22Rv1 (cell line): ENCODE measurements around the gene ROBO4.

ENCODE experiments used
- H3K27ac ChIP-seq: fragments of 450-650 bp; 2 replicates; pipeline ENCODE4 v1.5.1; 2017
- ZFX ChIP-seq: fragments of 450-650 bp; IDR thresholded peaks from 2 replicates; pipeline ENCODE4 v1.6.1; 2017; ENCODE audit warnings: antibody characterized with exemption, borderline replicate concordance
- TF ChIP-seq, protein P1 (sequence below): fragments of 450-650 bp; IDR thresholded peaks from 2 replicates; pipeline ENCODE4 v1.5.1; 2017; ENCODE audit warnings: mild to moderate bottlenecking

ROBO4 gene

DNA sequence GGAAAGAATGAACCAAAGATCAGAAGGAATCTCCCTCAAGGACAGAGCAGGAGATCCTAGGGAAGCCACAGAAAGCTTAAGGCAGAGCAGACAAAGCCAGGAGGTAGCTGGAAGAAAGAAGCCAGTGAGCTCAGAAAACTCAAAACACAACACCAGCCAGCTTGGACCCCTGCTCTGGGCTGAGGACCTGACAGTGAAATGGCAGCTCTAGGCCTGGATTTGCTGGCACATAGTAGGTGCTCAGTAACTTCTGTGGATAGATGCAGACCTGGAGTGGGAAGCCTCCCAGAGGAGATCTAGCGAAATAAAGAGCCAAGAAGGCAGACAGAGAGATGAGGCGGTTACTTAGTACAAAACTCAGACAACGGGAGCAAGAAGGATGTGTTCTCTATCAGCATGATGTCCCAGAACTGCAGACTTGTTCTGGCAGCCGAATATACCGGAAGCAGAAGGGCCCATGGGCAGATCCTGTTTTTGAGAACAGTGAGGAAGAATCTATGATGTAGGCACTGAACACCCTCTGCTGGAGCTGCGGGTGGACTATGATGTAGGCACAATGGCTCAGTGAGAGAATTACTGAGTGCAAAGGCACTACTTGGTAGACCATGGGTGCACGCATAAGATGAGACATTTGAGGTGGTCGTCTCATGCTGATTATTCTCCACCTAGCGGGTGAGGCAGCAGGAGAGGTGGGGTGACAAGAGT, 4.8 kb downstream of the ROBO4 start:
- TF ChIP-seq, protein P1, sequence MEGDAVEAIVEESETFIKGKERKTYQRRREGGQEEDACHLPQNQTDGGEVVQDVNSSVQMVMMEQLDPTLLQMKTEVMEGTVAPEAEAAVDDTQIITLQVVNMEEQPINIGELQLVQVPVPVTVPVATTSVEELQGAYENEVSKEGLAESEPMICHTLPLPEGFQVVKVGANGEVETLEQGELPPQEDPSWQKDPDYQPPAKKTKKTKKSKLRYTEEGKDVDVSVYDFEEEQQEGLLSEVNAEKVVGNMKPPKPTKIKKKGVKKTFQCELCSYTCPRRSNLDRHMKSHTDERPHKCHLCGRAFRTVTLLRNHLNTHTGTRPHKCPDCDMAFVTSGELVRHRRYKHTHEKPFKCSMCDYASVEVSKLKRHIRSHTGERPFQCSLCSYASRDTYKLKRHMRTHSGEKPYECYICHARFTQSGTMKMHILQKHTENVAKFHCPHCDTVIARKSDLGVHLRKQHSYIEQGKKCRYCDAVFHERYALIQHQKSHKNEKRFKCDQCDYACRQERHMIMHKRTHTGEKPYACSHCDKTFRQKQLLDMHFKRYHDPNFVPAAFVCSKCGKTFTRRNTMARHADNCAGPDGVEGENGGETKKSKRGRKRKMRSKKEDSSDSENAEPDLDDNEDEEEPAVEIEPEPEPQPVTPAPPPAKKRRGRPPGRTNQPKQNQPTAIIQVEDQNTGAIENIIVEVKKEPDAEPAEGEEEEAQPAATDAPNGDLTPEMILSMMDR: no peak
- no peak for TF ChIP-seq ZFX
- H3K27ac ChIP-seq: no peak overlapping the region

DNA sequence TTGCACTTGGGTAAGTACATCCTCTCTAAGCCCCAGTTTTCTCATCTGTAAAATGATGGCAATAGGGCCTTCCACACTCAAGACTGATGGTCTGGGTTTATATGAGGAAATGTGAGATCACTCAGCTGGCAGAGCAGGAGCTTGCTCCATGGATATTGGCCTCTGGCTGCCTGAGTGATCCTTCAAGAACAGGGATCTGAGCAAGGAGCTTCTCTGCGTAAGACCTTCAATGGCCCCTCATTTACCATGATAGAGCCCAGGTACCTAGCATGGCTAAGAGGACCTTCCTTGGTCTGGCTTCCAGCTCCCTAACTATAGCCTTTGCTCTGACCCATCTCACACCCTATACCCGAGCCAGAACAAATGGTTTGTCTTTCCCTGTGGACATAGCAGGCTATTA, 5.5 kb downstream of the ROBO4 start:
- H3K27ac ChIP-seq: no peak overlapping the region
- TF ChIP-seq ZFX: no peak
- TF ChIP-seq, protein P1: no peak

DNA sequence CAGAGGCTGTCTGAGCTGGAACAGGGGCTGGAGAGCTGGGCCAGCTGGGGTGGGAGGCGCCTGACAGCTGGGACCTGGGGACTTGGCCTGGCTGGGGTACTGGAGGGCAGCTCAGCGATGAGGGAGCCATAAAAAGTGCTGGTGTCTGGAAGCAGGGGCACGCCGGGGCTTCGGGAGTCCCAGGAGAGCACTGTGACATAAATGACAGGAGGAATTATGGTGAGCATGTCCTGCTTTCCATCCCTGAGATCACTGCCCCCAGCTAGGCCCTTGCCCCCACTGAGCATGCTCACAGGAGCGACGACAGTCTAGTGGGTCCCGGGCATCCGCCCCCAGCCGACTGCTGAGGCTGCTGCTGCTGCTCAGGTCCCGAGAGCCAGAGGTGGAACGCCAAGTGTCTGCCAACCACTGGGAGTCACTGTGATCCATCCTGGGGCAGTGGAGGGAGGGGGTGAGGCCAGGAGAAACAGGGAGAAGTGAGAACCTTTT, 6.2 kb downstream of the ROBO4 start:
- H3K27ac ChIP-seq: no peak overlapping the region
- TF ChIP-seq ZFX: no peak
- TF ChIP-seq, protein P1: no peak

DNA sequence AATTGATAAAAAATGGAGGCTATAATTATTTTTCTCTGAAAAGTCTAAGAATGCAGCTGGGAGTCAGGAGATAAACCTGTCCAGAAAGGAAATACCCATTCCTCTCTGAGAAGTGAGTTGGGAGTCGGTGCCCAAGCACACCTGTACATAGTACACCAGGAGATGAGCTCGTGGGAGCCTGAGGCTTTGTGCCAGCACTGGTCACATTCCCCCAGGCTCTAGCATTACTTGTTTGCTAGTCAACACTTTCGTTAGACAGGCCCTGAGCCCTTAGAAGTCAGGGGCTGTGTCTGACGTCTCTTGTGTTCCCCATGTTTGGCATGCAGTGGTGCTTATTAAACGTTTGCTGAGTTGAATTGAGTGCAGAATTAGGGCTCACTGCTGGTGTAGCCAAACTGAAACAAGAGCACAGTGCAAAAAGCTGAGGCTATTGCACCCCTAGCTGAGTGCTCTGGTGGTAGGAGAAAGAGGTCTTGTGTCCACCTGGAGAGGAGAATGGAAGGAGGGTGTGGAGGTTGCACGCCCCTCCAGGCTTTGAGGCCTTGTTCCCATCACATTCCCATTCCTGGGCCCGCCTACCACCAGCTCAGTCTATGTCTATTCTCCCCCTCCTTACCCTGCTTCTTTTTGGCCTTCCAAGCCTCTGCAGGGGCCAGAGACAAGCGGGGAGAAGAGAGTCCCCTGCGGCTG, 6.8 kb downstream of the ROBO4 start:
- H3K27ac ChIP-seq: no peak overlapping the region
- no peak for TF ChIP-seq ZFX
- TF ChIP-seq, protein P1: no peak

DNA sequence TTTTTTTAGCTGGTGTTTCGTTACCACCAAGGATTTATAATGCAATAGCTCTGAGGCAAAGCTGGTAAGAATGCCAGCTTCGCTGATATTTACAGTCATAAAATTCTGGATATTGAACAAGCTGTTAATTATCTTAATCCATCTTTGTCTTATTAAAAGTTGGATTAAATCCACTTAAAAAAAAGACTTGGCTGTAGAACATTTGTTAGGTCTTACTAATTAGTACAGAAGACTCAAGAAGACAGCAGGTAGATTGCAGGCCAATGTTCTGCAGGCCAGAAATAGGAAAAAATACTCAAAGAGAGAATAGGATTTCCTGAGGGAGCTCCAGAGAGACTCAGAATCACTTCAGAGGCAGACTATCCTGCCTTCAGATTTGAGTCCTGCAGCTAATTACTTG, 7.5 kb downstream of the ROBO4 start:
- no peak for TF ChIP-seq ZFX
- TF ChIP-seq, protein P1: no peak

DNA sequence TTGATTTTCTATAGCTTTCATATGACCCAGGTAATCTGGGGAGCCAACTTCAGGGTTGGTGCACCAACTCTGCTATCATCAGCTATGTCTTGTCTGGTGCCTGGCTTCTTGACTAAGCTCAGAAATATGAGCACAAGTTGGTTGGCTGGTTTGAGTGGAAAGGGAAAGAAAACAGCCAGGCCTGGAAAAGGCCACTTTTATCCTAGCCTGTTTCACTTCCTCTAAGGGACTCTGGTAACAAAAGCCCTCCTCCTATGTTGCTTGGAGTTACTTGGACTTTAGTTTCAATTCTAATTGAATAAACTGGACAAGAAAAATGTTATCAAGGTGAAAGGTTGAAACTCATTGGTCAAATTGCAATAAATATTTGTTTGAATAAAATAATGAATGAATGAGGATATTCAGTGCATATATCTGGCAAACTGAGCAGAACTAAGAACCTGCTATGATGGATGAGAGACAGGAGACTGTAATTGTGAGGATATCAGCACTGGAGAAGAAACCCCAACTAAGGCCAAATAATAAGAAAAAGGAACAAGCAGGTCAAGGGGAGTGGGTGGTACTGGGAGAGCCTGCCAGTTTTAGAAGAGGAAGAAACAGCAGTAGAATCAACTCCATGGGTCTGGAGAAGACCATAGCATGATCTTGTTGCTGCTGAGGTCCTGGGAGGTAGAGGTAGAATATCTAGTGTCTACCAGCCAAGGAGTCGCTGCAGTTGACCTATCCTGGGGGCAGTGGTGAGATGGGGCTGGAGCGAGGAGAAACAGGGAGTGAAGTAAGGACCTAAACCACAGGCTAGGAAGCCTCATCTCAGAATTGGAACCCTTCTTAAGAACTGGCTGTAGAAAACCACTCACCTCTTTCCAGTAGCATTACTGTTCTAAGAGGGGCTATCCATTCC, 8.2 kb downstream of the ROBO4 start:
- no peak for TF ChIP-seq ZFX
- TF ChIP-seq, protein P1: no peak
- H3K27ac ChIP-seq: no peak overlapping the region

More for the DNA sequence above, 7.5 kb downstream of the ROBO4 start:
- H3K27ac ChIP-seq: no peak overlapping the region

DNA sequence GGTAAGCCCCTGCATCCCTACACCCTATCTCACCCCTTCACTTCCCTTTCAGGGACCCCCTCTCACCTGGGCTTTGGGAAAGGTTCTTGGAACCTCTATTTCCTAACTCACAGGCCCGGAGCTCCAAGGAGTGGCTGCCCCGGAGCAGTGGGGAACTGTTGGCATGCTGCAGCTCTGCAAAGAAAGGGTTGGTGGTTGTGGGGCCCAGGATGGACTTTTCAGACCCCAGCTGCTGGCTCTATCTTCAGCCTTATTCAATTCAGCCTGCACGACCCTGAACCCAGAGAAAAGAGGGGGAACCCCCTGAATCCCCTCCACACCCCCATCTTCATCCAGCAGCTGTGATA, 10.0 kb downstream of the ROBO4 start:
- no peak overlapping the region for H3K27ac ChIP-seq
- no peak for TF ChIP-seq ZFX
- TF ChIP-seq, protein P1: no peak
